ENCODE results near the gene ZNF774. TPM values are rescaled to one million over a fixed set of nuclear protein-coding genes. Genes with fewer than 3 reads are reported as not detected.
"Not testable (repeated sequence)": the region's sequence is repeated elsewhere in the genome, so short reads cannot be mapped to it uniquely, and the experiment has no call there.

ZNF774 gene
- 4.0 TPM for total RNA-seq (2021; ENCODE audit: unreplicated experiment)
- 0.56 and 1.1 TPM in 2 replicates for polyA plus RNA-seq (2012)
- Bru-seq, nascent RNA, result percentile 44 among the genes with signal in this experiment
- BruChase-seq, experiment 1, labeled RNA remaining after a 6-hour chase, result percentile 48 among the genes with signal in this experiment
- percentile 55 among the genes with signal in this experiment for BruChase-seq, experiment 2, labeled RNA remaining after a 2-hour chase
- long read RNA-seq, partial matches to known transcripts, result 0 of 1 reads
- long read RNA-seq, other reads (novel, unspliced or antisense), result 0 of 1 reads

GRCh38 chr15:90352107-90352893 lies at the start of gene ZNF774:
ZNF774 (plus strand) TSS chr15:90352284; CDS start chr15:90354661, 2,377 bp downstream.
- CTCF ChIA-PET, result no interaction called here
- POLR2A ChIA-PET, result interaction anchor here (1.0 kb wide), 1 partner anchor 10 kb away, joined by 4 read pairs; no protein-coding TSS in a partner anchor
- BruUV-seq (replicated peaks), result TSS peak; percentile 83
- ATAC-seq (peak; percentile 99), DNase-seq (ENCODE audit: low read depth, low spot score) (peak; percentile 93)
- H3K27ac ChIP-seq (ENCODE audit: low read depth, low read length), result peak within 1 kb of the TSS; percentile 23; the same call in 1 of the 2 replicates
- peaks cover 4 to 18% of the 10 kb centered on the region in 2 experiments; a peak in 2 of 4 replicates for H3K4me1 ChIP-seq (ENCODE audit: control insufficient read depth in 1 of 2, insufficient read depth in 2 of 2, low read length in 2 of 2)
- RAD21 ChIA-PET (ENCODE audit: low non-redundant PET in 1 of 2, low total read pairs in 2 of 2, uncharacterized antibody in 2 of 2, unreplicated experiment in 2 of 2), result no interaction called here
- peak within 1 kb of the TSS; percentile 69 for H3K9ac ChIP-seq (ENCODE audit: low read length)
- intact Hi-C loops (cut with micrococcal nuclease), result no loop called here
- H3K36me3 ChIP-seq (ENCODE audit: control insufficient read depth in 1 of 2, insufficient read depth in 2 of 2, low read length in 2 of 2), result no peaks in the 10 kb centered on the region
- no peaks in the 10 kb centered on the region for H3K27me3 ChIP-seq (ENCODE audit: insufficient read depth, low read length)
- H3K79me2 ChIP-seq (ENCODE audit: insufficient read depth, low read length), result no peaks in the 10 kb centered on the region
- peak within 1 kb of the TSS; percentile 98 for H3K4me2 ChIP-seq (ENCODE audit: low read length)
- H3K4me3 ChIP-seq (replicated peaks in 1 of 2; ENCODE audit: low read depth in 1 of 2, low read length in 2 of 2), result peak within 1 kb of the TSS; percentile 65 to 91
- no peaks in the 10 kb centered on the region for H3K9me2 ChIP-seq (ENCODE audit: insufficient read depth)
- H2AFZ ChIP-seq (ENCODE audit: low read depth, low read length, poor library complexity, severe bottlenecking), result peak within 1 kb of the TSS; percentile 94
- no peak for TF ChIP-seq RAD21 (IDR thresholded peaks at IDR 0.05; ENCODE audit: low read depth)
- peak; percentile 46 for TF ChIP-seq TCF7L2 (IDR thresholded peaks at IDR 0.05; ENCODE audit: borderline replicate concordance, extremely low read depth, insufficient read depth, insufficient read length)
- TF ChIP-seq POLR2AphosphoS5 (IDR thresholded peaks at IDR 0.05; ENCODE audit: low read depth, low read length), result peak; percentile 71
- TF ChIP-seq SP1 (IDR thresholded peaks at IDR 0.05; ENCODE audit: low read depth), result peak; percentile 99
- no peaks in the 10 kb centered on the region for H4K20me1 ChIP-seq (ENCODE audit: insufficient read depth)
- H3K9me3 ChIP-seq (ENCODE audit: control insufficient read depth in 1 of 2, insufficient read depth in 1 of 2, low read depth in 1 of 2, low read length in 2 of 2), result no peaks in the 10 kb centered on the region

- H3K4me2 ChIP-seq (ENCODE audit: low read length); H3K27ac ChIP-seq (ENCODE audit: low read depth, low read length); H2AFZ ChIP-seq (ENCODE audit: low read depth, low read length, poor library complexity, severe bottlenecking); ATAC-seq; H3K36me3 ChIP-seq (ENCODE audit: control insufficient read depth in 1 of 2, insufficient read depth in 2 of 2, low read length in 2 of 2); H3K4me1 ChIP-seq (ENCODE audit: control insufficient read depth in 1 of 2, insufficient read depth in 2 of 2, low read length in 2 of 2); H3K79me2 ChIP-seq (ENCODE audit: insufficient read depth, low read length); H4K20me1 ChIP-seq (ENCODE audit: insufficient read depth); intact Hi-C loops (cut with micrococcal nuclease); POLR2A ChIA-PET; BruUV-seq (replicated peaks); H3K9me2 ChIP-seq (ENCODE audit: insufficient read depth); H3K9me3 ChIP-seq (ENCODE audit: control insufficient read depth in 1 of 2, insufficient read depth in 1 of 2, low read depth in 1 of 2, low read length in 2 of 2); H3K27me3 ChIP-seq (ENCODE audit: insufficient read depth, low read length); RAD21 ChIA-PET (ENCODE audit: low non-redundant PET in 1 of 2, low total read pairs in 2 of 2, uncharacterized antibody in 2 of 2, unreplicated experiment in 2 of 2); DNase-seq (ENCODE audit: low read depth, low spot score); H3K9ac ChIP-seq (ENCODE audit: low read length); H3K4me3 ChIP-seq (replicated peaks in 1 of 2; ENCODE audit: low read depth in 1 of 2, low read length in 2 of 2): not testable (repeated sequence)
- CTCF ChIA-PET, result interaction anchor here (1.1 to 1.7 kb wide), 2 partner anchors 12 to 15 kb away, joined by 4 to 9 read pairs; no protein-coding TSS in a partner anchor
Measured at GRCh38 chr15:90305355-90305754, 46.7 kb upstream of the ZNF774 start.
